GM12864 (cell line): ENCODE results near the gene DNAJC5G.
A peak's percentile ranks its signal among the peaks of the same experiment; 100 is the strongest.
"Not testable (repeated sequence)": the region's sequence is repeated elsewhere in the genome, so short reads cannot be mapped to it uniquely, and the experiment has no call there.

ENCODE experiments used
- DNase-seq: peaks from one replicate; pipeline ENCODE4 v3.0.0-alpha.2; 2011; ENCODE audit warnings: low read depth
- H3K4me3 ChIP-seq: 2 replicates; pipeline ENCODE4 v1.5.1; 2011; ENCODE audit warnings: mild to moderate bottlenecking, low read depth, low read length, control low read depth
- TF ChIP-seq, protein P1 (sequence below): IDR thresholded peaks from 2 replicates; pipeline ENCODE4 v1.5.1; 2011; ENCODE audit warnings: low read depth, mild to moderate bottlenecking, moderate library complexity, low read length, control low read depth, inconsistent platforms; ENCODE audit errors: missing control alignments

Gene DNAJC5G

GRCh38 chr2:27264753-27265535, 10.3 kb upstream of the DNAJC5G start:
- no peak for DNase-seq
- TF ChIP-seq, protein P1, sequence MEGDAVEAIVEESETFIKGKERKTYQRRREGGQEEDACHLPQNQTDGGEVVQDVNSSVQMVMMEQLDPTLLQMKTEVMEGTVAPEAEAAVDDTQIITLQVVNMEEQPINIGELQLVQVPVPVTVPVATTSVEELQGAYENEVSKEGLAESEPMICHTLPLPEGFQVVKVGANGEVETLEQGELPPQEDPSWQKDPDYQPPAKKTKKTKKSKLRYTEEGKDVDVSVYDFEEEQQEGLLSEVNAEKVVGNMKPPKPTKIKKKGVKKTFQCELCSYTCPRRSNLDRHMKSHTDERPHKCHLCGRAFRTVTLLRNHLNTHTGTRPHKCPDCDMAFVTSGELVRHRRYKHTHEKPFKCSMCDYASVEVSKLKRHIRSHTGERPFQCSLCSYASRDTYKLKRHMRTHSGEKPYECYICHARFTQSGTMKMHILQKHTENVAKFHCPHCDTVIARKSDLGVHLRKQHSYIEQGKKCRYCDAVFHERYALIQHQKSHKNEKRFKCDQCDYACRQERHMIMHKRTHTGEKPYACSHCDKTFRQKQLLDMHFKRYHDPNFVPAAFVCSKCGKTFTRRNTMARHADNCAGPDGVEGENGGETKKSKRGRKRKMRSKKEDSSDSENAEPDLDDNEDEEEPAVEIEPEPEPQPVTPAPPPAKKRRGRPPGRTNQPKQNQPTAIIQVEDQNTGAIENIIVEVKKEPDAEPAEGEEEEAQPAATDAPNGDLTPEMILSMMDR = peak; percentile 68

GRCh38 chr2:27265536-27265870, 9.7 kb upstream of the DNAJC5G start:
- DNase-seq = no peak
- TF ChIP-seq, protein P1 = no peak
- H3K4me3 ChIP-seq = no peak overlapping the region

More at GRCh38 chr2:27264753-27265535, 10.3 kb upstream of the DNAJC5G start:
- H3K4me3 ChIP-seq = peak overlapping the region; percentile 49

GRCh38 chr2:27268296-27268695, 6.9 kb upstream of the DNAJC5G start:
- not testable (repeated sequence) for H3K4me3 ChIP-seq, DNase-seq

DNA sequence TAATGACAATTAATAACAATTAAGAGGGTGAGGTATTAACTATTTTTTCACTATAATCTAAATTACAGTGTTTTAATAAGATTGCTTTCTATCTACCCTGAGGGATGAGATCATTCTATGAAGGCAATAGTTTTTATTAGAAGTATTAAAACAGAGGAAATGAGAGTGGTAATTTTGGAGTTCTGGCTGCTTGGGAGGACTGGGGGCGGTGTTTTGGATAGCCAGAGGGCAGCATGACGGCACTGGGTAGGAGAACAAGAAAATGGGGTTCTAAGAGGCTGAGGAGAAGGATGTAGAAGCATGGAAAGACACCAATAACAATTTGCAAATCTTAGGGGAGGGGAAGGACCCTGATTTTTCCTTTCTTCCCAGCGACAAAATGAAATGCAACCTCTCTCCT, 5.1 kb upstream of the DNAJC5G start:
- TF ChIP-seq, protein P1 = no peak
- no peak overlapping the region for H3K4me3 ChIP-seq
- DNase-seq = no peak

DNA sequence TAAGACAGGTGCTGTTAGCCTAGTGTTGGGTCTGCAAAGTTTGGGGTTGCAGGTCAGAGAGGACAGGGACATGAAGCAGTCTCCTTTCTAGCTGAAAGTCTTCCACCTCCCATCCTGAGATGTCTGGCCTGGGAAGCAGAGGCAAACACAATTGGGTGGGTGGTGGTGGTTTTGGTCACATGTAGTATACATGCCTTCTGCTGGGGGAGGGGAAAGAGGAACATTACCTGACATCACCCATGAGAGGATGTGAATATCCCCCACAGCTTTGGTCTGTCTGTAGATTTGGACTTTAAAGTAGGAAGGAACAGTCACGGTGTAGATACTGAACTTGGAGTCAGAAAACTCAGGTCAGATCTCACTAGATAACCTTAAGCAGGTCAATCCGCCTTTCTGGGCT, 4.6 kb upstream of the DNAJC5G start:
- H3K4me3 ChIP-seq = no peak overlapping the region
- DNase-seq = no peak
- TF ChIP-seq, protein P1 = no peak

DNA sequence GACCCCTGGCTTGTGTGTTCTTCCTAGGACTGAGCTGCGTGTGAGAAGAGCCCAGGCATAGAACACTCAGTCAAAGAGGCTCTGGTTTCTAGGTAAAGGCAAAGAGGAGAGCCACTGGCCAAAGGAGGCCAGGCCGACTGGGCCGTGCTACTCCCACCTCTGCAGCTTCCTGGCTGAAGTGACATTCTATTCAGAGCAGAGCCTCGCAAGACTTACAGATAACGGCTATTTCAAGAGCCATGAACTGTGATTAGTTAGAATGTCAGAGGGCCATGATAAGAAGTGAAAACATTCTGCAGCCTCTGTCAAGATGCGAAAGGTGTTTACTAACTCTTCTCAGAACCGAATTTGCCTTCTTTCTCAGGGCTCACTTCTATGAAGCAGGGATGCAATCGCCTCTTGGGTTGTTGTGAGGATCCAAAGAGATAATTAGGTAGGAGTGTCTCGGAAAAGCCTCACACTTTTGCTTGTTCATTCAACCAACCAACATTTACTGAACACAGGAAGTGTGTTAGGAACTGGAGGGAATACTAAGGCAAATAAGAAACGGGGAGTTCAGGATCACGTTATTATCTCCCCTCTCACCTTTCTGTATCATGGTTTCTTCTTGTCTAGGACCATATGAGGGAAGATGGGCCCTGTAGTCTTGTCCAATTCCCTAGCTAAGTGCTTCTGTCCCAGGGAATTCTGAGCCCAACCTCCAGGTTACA, 3.4 kb upstream of the DNAJC5G start:
- TF ChIP-seq, protein P1 = no peak
- no peak for DNase-seq

GRCh38 chr2:27272537-27273522, 2.4 kb upstream of the DNAJC5G start:
- not testable (repeated sequence) for H3K4me3 ChIP-seq, DNase-seq

More for the DNA sequence above, 3.4 kb upstream of the DNAJC5G start:
- no peak overlapping the region for H3K4me3 ChIP-seq
